ENCODE results near the gene BRPF3. TPM values are rescaled to one million over a fixed set of nuclear protein-coding genes. Genes with fewer than 3 reads are reported as not detected.

The BRPF3 gene
- total RNA-seq, 2 experiments from 2014 or later: 15.1 to 20.9 TPM

- no peaks in the 10 kb centered on the region for H3K9me3 Mint-ChIP-seq
- no peaks in the 10 kb centered on the region for H3K4me1 Mint-ChIP-seq (ENCODE audit: low read depth)
- ATAC-seq (no peak), DNase-seq (no peak)
- intact Hi-C loops (cut with micrococcal nuclease): no loop called here
- no peak overlapping the region for H3K4me3 Mint-ChIP-seq
- peaks cover 8% of the 10 kb centered on the region for H3K27me3 Mint-ChIP-seq
- CTCF ChIA-PET: no interaction called here
- no peak for TF ChIP-seq CTCF (IDR thresholded peaks at IDR 0.05)
- H3K36me3 Mint-ChIP-seq (ENCODE audit: low read depth): no peaks in the 10 kb centered on the region
- POLR2A ChIA-PET: no interaction called here
- no peak overlapping the region for H3K27ac Mint-ChIP-seq
Measured at GRCh38 chr6:36273067-36273466, 76.5 kb downstream of the BRPF3 start.

- Mint-ChIP-seq H3K4me1 (ENCODE audit: low read depth) (no peaks in the 10 kb centered on the region), H3K36me3 (ENCODE audit: low read depth) (no peaks in the 10 kb centered on the region), H3K27ac (no peak overlapping the region), H3K27me3 (peaks cover 10% of the 10 kb centered on the region), H3K4me3 (no peak overlapping the region), H3K9me3 (no peaks in the 10 kb centered on the region)
- intact Hi-C loops (cut with micrococcal nuclease): no loop called here
- TF ChIP-seq CTCF (IDR thresholded peaks at IDR 0.05): no peak
- ChIA-PET CTCF (no interaction called here), POLR2A (no interaction called here)
- ATAC-seq (no peak), DNase-seq (no peak)
Measured at GRCh38 chr6:36273802-36274514, 77.4 kb downstream of the BRPF3 start.

GRCh38 chr6:36276581-36277536 lies 80.3 kb downstream of the BRPF3 start:
- no peaks in the 10 kb centered on the region for H3K4me1 Mint-ChIP-seq (ENCODE audit: low read depth)
- TF ChIP-seq CTCF (IDR thresholded peaks at IDR 0.05): no peak
- peaks cover 13% of the 10 kb centered on the region for H3K27me3 Mint-ChIP-seq
- no peak for ATAC-seq
- no peaks in the 10 kb centered on the region for H3K9me3 Mint-ChIP-seq
- no peaks in the 10 kb centered on the region for H3K36me3 Mint-ChIP-seq (ENCODE audit: low read depth)
- no peak for DNase-seq
- H3K27ac Mint-ChIP-seq: no peak overlapping the region
- ChIA-PET CTCF (interaction anchor here (0.6 to 1.5 kb wide), 3 partner anchors 64 to 138 kb away, joined by 3 to 5 read pairs (median 3); no protein-coding TSS in a partner anchor), POLR2A (no interaction called here)
- intact Hi-C loops (cut with micrococcal nuclease): no loop called here
- H3K4me3 Mint-ChIP-seq: no peak overlapping the region

DNA sequence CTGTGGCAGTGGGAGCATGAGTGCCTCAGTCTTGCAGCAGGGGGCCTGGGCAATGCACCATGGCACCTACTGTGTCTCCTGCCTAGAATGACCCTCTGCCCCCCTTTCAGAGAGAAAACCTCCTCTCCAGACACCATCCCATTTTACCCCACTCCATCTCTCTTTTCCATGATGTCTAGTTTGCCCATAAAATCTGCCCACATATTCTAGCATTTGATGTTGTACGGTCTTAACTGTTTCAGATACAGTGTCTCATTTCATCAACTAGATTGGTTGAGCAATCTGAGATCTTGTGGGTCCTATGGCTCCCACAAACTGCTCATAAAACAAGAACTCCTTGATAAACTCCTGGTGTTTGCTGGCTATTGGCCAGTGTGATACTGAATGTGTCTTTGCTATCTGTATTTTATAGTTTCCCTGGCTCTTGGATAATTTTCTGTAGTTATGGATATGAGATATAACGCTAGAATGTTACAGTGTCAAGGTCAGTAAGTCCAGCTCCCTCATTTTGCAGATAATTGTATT lies 81.5 kb downstream of the BRPF3 start:
- intact Hi-C loops (cut with micrococcal nuclease): no loop called here
- ATAC-seq: no peak
- Mint-ChIP-seq H3K27ac (no peak overlapping the region), H3K4me1 (ENCODE audit: low read depth) (no peaks in the 10 kb centered on the region), H3K36me3 (ENCODE audit: low read depth) (no peaks in the 10 kb centered on the region), H3K27me3 (peaks cover 15% of the 10 kb centered on the region), H3K9me3 (no peaks in the 10 kb centered on the region), H3K4me3 (no peak overlapping the region)
- CTCF ChIA-PET: interaction anchor here (1.2 kb wide), 1 partner anchor 139 kb away, joined by 3 read pairs; no protein-coding TSS in a partner anchor
- POLR2A ChIA-PET: no interaction called here
- TF ChIP-seq CTCF (IDR thresholded peaks at IDR 0.05): no peak
- no peak for DNase-seq

Data from activated CD8-positive, alpha-beta T cell treated with anti-CD3 and anti-CD28 coated beads for 36 hours (primary cell).